GM23338 (cell line): ENCODE results near the gene GALNT14. TPM values are rescaled to one million over a fixed set of nuclear protein-coding genes. Genes with fewer than 3 reads are reported as not detected.

Experiments used
- ATAC-seq: fragments of 200-7000 bp; cut with Tn5 transposase; 3 replicates; pipeline ENCODE4 v1.9.1; 2020
- DNase-seq: peaks from one replicate; pipeline ENCODE4 v3.0.0-alpha.2; 2015; ENCODE audit warnings: low spot score
- H2AFZ ChIP-seq: fragments of 200-600 bp; sonication (generic); 2 replicates; pipeline ENCODE4 v1.8.0; 2016; ENCODE audit warnings: antibody characterized with exemption, mild to moderate bottlenecking, moderate library complexity
- H3F3A ChIP-seq: fragments of 200-600 bp; sonication (generic); replicated peaks from 2 replicates; pipeline ENCODE4 v1.8.0; 2017; ENCODE audit warnings: antibody characterized with exemption, mixed run types, low read depth
- H3K27ac ChIP-seq: fragments of 200-600 bp; sonication (generic); 2 replicates; pipeline ENCODE4 v1.6.1; 2016; ENCODE audit warnings: low read depth
- H3K27me3 ChIP-seq: fragments of 200-600 bp; sonication (generic); 2 replicates; pipeline ENCODE4 v1.8.0; 2016; ENCODE audit warnings: mild to moderate bottlenecking, mixed run types, moderate library complexity; ENCODE audit not compliant: insufficient read depth
- H3K36me3 ChIP-seq: fragments of 200-600 bp; sonication (generic); 2 replicates; pipeline ENCODE4 v1.8.0; 2016; ENCODE audit warnings: mild to moderate bottlenecking; ENCODE audit not compliant: insufficient read depth
- H3K4me1 ChIP-seq: fragments of 200-600 bp; sonication (generic); 2 replicates; pipeline ENCODE4 v1.8.0; 2016; ENCODE audit warnings: mild to moderate bottlenecking, moderate library complexity; ENCODE audit not compliant: insufficient read depth
- H3K4me2 ChIP-seq: fragments of 200-600 bp; sonication (generic); 2 replicates; pipeline ENCODE4 v1.7.1; 2017; ENCODE audit warnings: mixed run types
- H3K4me3 ChIP-seq: fragments of 200-600 bp; sonication (generic); 2 replicates; pipeline ENCODE4 v1.6.1; 2016; ENCODE audit warnings: mixed run types
- H3K79me2 ChIP-seq: fragments of 200-600 bp; sonication (generic); replicated peaks from 2 replicates; pipeline ENCODE4 v1.8.0; 2017; ENCODE audit warnings: mild to moderate bottlenecking; ENCODE audit not compliant: insufficient read depth
- H3K9me2 ChIP-seq: fragments of 200-600 bp; sonication (generic); 2 replicates; pipeline ENCODE4 v1.8.0; 2017; ENCODE audit not compliant: insufficient read depth
- H4K20me1 ChIP-seq: fragments of 200-600 bp; sonication (generic); replicated peaks from 2 replicates; pipeline ENCODE4 v1.8.0; 2017; ENCODE audit warnings: mild to moderate bottlenecking; ENCODE audit not compliant: insufficient read depth
- H3K27ac Mint-ChIP-seq: 2 replicates; pipeline ENCODE4 v1.8.0; 2020; ENCODE audit warnings: inconsistent platforms, mild to moderate bottlenecking, moderate library complexity, mixed read lengths
- H3K27me3 Mint-ChIP-seq: 3 replicates; pipeline ENCODE4 v1.8.0; 2022; ENCODE audit warnings: low read depth, mild to moderate bottlenecking, moderate library complexity, mixed read lengths, inconsistent platforms; ENCODE audit not compliant: insufficient read depth, poor library complexity
- H3K36me3 Mint-ChIP-seq: 3 replicates; pipeline ENCODE4 v1.8.0; 2021; ENCODE audit warnings: low read depth, mild to moderate bottlenecking, inconsistent platforms, moderate library complexity, mixed read lengths
- H3K4me1 Mint-ChIP-seq: 3 replicates; pipeline ENCODE4 v1.8.0; 2020; ENCODE audit warnings: mild to moderate bottlenecking, inconsistent platforms, mixed read lengths
- H3K4me3 Mint-ChIP-seq: 3 replicates; pipeline ENCODE4 v1.8.0; 2021; ENCODE audit warnings: moderate library complexity, mild to moderate bottlenecking, inconsistent platforms, mixed read lengths
- H3K9me3 Mint-ChIP-seq: 3 replicates; pipeline ENCODE4 v1.8.0; 2020; ENCODE audit warnings: moderate library complexity, mild to moderate bottlenecking, inconsistent platforms, mixed read lengths
- CREB1 ChIP-seq: fragments of 250-450 bp; sonication (Bioruptor Pico); IDR thresholded peaks from 2 replicates; pipeline ENCODE4 v1.5.0; 2020; ENCODE audit warnings: low read depth, mild to moderate bottlenecking, moderate library complexity
- EZH2phosphoT487 ChIP-seq: fragments of 200-600 bp; sonication (generic); IDR thresholded peaks from one replicate; pipeline ENCODE4 v1.8.1; 2018; ENCODE audit warnings: antibody characterized with exemption; ENCODE audit not compliant: unreplicated experiment
- JUNB ChIP-seq: IDR thresholded peaks from one replicate; pipeline ENCODE4 v1.6.1; 2016; ENCODE audit warnings: antibody characterized with exemption; ENCODE audit not compliant: unreplicated experiment
- POLR2AphosphoS5 ChIP-seq: IDR thresholded peaks from 2 replicates; pipeline ENCODE4 v1.6.1; 2016; ENCODE audit warnings: antibody characterized with exemption, low read depth
- STAT1 ChIP-seq: IDR thresholded peaks from one replicate; pipeline ENCODE4 v1.6.1; 2016; ENCODE audit warnings: antibody characterized with exemption; ENCODE audit not compliant: unreplicated experiment
- ZNF114 ChIP-seq: fragments of 250-450 bp; sonication (Bioruptor Pico); IDR thresholded peaks from 2 replicates; pipeline ENCODE4 v1.5.0; 2020; ENCODE audit warnings: mild to moderate bottlenecking, moderate library complexity
- ZNF331 ChIP-seq: fragments of 250-450 bp; sonication (Bioruptor Pico); IDR thresholded peaks from 2 replicates; pipeline ENCODE4 v1.5.0; 2020; ENCODE audit warnings: low read depth, mild to moderate bottlenecking, moderate library complexity
- polyA plus RNA-seq: library from polyadenylated mRNA; unstranded; fragments of >200 nt; fragmentation: Nextera tagmentation; extraction: Ambion mirVana; gene quantifications from 2 replicates; pipeline ENCODE4 v1.2.1, GENCODE V29; 2016
- total RNA-seq: library from RNA; depleted of rRNA; stranded (reverse); fragments of >200 nt; shearing (Covaris generic); gene quantifications from 2 replicates; pipeline ENCODE4 v1.2.3, GENCODE V29; 2014
- TF ChIP-seq, protein P1 (sequence below): IDR thresholded peaks from one replicate; pipeline ENCODE4 v1.6.1; 2018; ENCODE audit warnings: antibody characterized with exemption; ENCODE audit not compliant: unreplicated experiment
- TF ChIP-seq, protein P2 (sequence below), 2 experiments: fragments of 200-600 bp in 1 of 2; sonication (generic) in 1 of 2; conservative IDR thresholded peaks; 2 replicates each; pipeline versions ENCODE4 v1.5.1 to v1.6.1; 2016 to 2017; ENCODE audit warnings: antibody characterized with exemption in 2 of 2, low read depth in 2 of 2, mild to moderate bottlenecking in 2 of 2, moderate library complexity in 1 of 2
- TF ChIP-seq, protein P3 (sequence below): IDR thresholded peaks from 2 replicates; pipeline ENCODE4 v1.6.1; 2016; ENCODE audit warnings: antibody characterized with exemption

GALNT14 gene
- total and polyA plus RNA-seq, 2 experiments from 2014 or later = 5.4 to 7.7 TPM

DNA sequence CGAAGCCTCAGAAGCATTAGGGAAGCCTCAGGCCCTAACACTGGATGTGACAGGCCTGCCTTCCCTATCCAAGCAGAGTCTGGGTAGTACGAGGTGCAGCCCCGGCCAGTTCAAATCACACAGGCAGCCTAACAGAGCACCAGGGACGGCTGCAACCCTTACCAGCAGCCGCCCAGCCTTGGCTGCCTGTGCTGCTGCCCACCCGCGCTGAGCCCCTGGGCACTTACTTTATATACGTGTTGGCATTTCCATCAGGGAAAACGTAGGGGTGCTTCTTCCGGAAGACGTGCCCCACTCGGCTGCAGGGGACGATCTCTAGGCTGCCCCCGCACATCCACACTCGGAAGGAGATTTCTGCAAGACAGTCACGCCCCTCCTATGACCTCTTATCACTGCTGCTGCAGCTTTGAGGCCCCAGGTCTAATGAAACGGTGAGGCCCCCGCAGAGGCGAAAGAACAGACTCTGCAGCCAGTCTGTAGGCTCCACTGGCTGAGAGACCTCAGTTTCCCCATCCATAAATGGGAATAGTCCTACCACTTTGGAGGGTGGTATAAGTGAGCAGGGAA lies 206.3 kb downstream of the GALNT14 start:
- Histone ChIP-seq H3K4me1 (0 out of 2 replicates have a peak, but pooled peaks cover 3% of the 10 kb centered on the region), H3K79me2 (no peaks in the 10 kb centered on the region), H3K9me2 (peaks cover 3% of the 10 kb centered on the region; the same call in 1 of the 2 replicates), H4K20me1 (no peaks in the 10 kb centered on the region), H3F3A (no peaks in the 10 kb centered on the region), H3K36me3 (no peaks in the 10 kb centered on the region), H3K27me3 (no peaks in the 10 kb centered on the region), H3K27ac (no peak overlapping the region), H3K4me3 (no peak overlapping the region), H2AFZ (no peak overlapping the region), H3K4me2 (no peak overlapping the region)
- DNase-seq = no peak
- Mint-ChIP-seq H3K27me3 (no peaks in the 10 kb centered on the region), H3K9me3 (no peaks in the 10 kb centered on the region; the same call in 2 of the 3 replicates), H3K36me3 (no peaks in the 10 kb centered on the region), H3K4me3 (no peak overlapping the region), H3K27ac (no peak overlapping the region), H3K4me1 (peaks cover 9% of the 10 kb centered on the region)
- TF ChIP-seq, protein P1, sequence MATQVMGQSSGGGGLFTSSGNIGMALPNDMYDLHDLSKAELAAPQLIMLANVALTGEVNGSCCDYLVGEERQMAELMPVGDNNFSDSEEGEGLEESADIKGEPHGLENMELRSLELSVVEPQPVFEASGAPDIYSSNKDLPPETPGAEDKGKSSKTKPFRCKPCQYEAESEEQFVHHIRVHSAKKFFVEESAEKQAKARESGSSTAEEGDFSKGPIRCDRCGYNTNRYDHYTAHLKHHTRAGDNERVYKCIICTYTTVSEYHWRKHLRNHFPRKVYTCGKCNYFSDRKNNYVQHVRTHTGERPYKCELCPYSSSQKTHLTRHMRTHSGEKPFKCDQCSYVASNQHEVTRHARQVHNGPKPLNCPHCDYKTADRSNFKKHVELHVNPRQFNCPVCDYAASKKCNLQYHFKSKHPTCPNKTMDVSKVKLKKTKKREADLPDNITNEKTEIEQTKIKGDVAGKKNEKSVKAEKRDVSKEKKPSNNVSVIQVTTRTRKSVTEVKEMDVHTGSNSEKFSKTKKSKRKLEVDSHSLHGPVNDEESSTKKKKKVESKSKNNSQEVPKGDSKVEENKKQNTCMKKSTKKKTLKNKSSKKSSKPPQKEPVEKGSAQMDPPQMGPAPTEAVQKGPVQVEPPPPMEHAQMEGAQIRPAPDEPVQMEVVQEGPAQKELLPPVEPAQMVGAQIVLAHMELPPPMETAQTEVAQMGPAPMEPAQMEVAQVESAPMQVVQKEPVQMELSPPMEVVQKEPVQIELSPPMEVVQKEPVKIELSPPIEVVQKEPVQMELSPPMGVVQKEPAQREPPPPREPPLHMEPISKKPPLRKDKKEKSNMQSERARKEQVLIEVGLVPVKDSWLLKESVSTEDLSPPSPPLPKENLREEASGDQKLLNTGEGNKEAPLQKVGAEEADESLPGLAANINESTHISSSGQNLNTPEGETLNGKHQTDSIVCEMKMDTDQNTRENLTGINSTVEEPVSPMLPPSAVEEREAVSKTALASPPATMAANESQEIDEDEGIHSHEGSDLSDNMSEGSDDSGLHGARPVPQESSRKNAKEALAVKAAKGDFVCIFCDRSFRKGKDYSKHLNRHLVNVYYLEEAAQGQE = no peak
- TF ChIP-seq, protein P2, sequence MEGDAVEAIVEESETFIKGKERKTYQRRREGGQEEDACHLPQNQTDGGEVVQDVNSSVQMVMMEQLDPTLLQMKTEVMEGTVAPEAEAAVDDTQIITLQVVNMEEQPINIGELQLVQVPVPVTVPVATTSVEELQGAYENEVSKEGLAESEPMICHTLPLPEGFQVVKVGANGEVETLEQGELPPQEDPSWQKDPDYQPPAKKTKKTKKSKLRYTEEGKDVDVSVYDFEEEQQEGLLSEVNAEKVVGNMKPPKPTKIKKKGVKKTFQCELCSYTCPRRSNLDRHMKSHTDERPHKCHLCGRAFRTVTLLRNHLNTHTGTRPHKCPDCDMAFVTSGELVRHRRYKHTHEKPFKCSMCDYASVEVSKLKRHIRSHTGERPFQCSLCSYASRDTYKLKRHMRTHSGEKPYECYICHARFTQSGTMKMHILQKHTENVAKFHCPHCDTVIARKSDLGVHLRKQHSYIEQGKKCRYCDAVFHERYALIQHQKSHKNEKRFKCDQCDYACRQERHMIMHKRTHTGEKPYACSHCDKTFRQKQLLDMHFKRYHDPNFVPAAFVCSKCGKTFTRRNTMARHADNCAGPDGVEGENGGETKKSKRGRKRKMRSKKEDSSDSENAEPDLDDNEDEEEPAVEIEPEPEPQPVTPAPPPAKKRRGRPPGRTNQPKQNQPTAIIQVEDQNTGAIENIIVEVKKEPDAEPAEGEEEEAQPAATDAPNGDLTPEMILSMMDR (conservative IDR thresholded peaks at IDR 0.05; ENCODE audit: low read depth in 2 of 2) = no peak
- TF ChIP-seq STAT1 (no peak), ZNF331 (CRISPR knock-in tag) (no peak), EZH2phosphoT487 (no peak), ZNF114 (CRISPR knock-in tag) (no peak)
- TF ChIP-seq, protein P3, sequence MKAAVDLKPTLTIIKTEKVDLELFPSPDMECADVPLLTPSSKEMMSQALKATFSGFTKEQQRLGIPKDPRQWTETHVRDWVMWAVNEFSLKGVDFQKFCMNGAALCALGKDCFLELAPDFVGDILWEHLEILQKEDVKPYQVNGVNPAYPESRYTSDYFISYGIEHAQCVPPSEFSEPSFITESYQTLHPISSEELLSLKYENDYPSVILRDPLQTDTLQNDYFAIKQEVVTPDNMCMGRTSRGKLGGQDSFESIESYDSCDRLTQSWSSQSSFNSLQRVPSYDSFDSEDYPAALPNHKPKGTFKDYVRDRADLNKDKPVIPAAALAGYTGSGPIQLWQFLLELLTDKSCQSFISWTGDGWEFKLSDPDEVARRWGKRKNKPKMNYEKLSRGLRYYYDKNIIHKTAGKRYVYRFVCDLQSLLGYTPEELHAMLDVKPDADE = no peak
- no peak for ATAC-seq

DNA sequence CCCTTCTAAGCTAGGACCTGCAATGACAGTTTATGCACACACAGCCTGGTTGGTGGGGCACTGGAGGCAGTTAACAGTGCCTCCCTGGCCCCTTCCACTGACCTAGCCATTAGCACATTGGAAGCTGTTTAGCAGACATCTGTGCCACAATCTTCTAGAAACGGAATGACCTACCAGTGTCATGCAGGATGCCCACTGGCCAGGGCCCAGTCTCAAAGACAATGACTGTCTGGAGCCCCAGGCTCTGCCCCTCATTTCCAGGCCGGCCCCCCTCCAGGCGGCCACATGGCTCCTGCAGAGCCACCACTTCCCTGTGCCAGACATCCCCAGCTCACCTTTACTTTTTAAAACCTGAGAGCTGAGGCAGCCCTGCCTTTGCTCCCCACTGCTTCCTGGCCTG lies 207.5 kb downstream of the GALNT14 start:
- no peak overlapping the region for H3K4me3 ChIP-seq
- no peaks in the 10 kb centered on the region for H3K36me3 ChIP-seq
- no peak overlapping the region for H2AFZ ChIP-seq
- no peaks in the 10 kb centered on the region for H3K79me2 ChIP-seq
- no peaks in the 10 kb centered on the region for H3K27me3 ChIP-seq
- no peaks in the 10 kb centered on the region for H3K4me1 ChIP-seq
- Mint-ChIP-seq H3K9me3 (no peaks in the 10 kb centered on the region; the same call in 2 of the 3 replicates), H3K36me3 (no peaks in the 10 kb centered on the region), H3K27me3 (no peaks in the 10 kb centered on the region), H3K27ac (no peak overlapping the region), H3K4me1 (peaks cover 5% of the 10 kb centered on the region), H3K4me3 (no peak overlapping the region)
- no peak for DNase-seq
- no peaks in the 10 kb centered on the region for H4K20me1 ChIP-seq
- no peak for ATAC-seq
- no peak overlapping the region for H3K27ac ChIP-seq
- H3K9me2 ChIP-seq = peaks cover 5% of the 10 kb centered on the region; the same call in 1 of the 2 replicates
- H3K4me2 ChIP-seq = no peak overlapping the region
- H3F3A ChIP-seq = no peaks in the 10 kb centered on the region
- no peak for TF ChIP-seq ZNF331 (CRISPR knock-in tag)
- TF ChIP-seq, protein P2 (conservative IDR thresholded peaks at IDR 0.05; ENCODE audit: low read depth in 2 of 2) = no peak
- no peak for TF ChIP-seq CREB1 (CRISPR knock-in tag)
- TF ChIP-seq EZH2phosphoT487 = no peak
- TF ChIP-seq, protein P3 = no peak
- no peak for TF ChIP-seq POLR2AphosphoS5
- TF ChIP-seq JUNB = no peak
